Epithelial cell of proximal tubule (primary cell): ENCODE results near the gene TCF23. TPM values are rescaled to one million over a fixed set of nuclear protein-coding genes. Genes with fewer than 3 reads are reported as not detected.

Experiments used
- DNase-seq: peaks from one replicate; pipeline ENCODE4 v3.0.0-alpha.2; 2011; ENCODE audit warnings: low read depth
- H3K4me3 ChIP-seq: 2 replicates; pipeline ENCODE4 v1.5.1; 2011; ENCODE audit warnings: low read depth, mild to moderate bottlenecking, low read length
- total RNA-seq: library from RNA; depleted of rRNA; stranded (reverse); fragments of >200 nt; gene quantifications from 2 replicates; pipeline ENCODE4 v1.2.3, GENCODE V29; 2015
- TF ChIP-seq, protein P1 (sequence below): conservative IDR thresholded peaks from 2 replicates; pipeline ENCODE4 v1.5.1; 2012; ENCODE audit warnings: low read depth, mild to moderate bottlenecking, low read length

The TCF23 gene
- total RNA-seq, 1 donor from 2014 or later: not detected

DNA sequence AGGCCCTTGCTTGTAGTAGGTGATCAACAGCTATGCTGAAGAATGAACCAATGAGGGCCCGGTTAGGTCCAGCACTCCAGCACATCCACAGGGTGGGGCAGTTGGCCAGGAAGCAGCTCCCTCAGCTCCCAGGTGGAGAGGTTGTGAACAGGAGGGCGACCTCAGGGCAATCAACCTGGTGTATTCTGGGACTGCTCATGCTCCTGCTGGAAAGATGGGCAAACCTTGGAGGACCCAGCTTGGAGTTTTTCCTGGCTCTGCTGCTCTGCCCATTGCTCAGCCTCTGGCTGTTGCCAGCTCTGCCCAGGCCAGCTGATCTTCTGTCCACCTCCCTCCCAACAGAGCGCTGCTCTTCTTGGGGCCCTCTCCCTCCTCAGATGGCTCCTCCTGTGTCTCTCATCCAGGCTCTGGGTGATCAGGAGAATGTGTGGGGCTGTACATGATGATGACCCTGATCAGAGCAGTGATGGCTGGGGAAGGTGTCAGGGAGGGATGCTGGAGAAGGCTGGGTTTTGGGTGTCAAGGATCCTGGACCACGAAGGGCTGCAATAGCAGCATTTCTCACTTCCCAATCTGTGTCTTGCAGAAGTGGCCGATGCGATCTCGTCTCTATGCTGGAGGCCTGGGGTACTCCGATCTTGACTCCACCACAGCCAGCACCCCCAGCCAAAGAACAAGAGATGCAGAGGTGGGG lies 3.4 kb downstream of the TCF23 start:
- H3K4me3 ChIP-seq: no peak overlapping the region
- TF ChIP-seq, protein P1, sequence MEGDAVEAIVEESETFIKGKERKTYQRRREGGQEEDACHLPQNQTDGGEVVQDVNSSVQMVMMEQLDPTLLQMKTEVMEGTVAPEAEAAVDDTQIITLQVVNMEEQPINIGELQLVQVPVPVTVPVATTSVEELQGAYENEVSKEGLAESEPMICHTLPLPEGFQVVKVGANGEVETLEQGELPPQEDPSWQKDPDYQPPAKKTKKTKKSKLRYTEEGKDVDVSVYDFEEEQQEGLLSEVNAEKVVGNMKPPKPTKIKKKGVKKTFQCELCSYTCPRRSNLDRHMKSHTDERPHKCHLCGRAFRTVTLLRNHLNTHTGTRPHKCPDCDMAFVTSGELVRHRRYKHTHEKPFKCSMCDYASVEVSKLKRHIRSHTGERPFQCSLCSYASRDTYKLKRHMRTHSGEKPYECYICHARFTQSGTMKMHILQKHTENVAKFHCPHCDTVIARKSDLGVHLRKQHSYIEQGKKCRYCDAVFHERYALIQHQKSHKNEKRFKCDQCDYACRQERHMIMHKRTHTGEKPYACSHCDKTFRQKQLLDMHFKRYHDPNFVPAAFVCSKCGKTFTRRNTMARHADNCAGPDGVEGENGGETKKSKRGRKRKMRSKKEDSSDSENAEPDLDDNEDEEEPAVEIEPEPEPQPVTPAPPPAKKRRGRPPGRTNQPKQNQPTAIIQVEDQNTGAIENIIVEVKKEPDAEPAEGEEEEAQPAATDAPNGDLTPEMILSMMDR: no peak
- DNase-seq: no peak

DNA sequence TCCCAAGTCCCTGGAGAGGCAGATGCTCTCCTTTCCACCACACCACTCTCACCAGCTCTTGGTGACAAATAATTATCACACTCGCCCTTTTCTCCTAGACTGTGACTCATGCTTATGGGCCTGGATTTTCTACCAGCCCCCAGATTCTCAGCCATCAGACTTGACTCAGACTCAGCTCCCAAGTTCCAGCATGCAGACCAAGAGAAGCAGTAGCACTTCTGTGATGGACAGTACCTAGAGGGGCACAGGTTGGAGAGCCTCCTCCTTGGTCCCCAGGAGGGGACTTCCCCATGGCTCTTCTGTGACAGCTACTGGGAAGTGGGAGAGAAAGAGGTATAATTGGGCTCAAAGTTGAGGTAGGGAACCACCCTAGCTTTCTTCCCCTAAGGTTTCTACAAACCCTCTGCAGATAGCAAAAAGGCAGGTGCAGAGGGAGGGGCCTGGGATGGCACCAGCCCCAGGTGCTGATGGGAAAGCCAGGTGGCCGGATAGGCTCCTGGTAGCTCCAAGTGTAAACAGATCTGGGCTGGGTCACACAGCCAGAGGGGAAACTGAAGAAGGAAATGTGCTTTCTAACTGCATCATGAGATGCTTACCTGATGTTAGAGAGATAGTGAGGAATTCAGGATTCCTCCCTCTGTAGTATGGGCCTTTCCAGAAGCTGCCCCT lies 4.1 kb downstream of the TCF23 start:
- TF ChIP-seq, protein P1: no peak
- H3K4me3 ChIP-seq: no peak overlapping the region
- no peak for DNase-seq

DNA sequence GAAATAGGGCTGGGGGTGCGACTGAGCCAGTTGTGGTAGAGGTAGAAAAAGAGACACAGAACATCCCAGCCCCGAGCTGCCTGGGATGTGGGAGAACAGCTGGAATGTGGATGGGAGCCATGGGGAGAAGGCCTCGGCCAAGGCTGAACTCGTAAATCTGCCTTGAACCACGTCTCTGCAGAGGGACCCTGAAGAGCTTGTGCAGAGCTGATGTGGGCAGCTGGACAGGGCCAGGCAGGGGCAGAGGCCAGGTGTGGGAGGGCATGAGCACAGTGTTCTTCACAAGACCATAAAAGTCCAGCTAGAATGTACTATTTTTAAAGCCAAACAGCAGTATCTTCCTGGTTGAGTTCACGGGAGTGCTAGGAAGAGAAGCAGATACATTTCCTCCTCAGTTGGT lies 5.7 kb downstream of the TCF23 start:
- no peak for DNase-seq
- no peak overlapping the region for H3K4me3 ChIP-seq
- TF ChIP-seq, protein P1: no peak

DNA sequence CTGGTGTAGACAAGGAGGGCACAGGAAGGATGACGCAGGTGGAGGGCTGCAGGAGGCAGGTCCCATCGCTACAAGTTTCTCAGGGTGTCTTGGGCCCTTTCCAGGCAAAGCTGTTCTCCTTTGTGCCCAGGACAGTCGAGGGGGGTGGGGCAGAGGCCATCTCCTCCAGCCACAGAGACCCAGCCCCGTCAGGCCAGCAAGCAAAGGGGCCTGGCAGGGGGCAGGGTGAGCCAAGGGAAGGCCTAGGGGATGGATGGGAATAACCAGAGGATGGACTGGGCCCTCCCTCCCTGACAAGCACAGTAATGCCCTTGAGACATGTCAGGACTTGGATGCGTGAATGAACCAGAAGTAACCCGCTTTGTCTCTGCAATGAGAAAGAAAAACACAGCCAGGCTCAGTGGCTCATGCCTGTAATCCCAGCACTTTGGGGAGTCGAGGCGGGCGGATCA lies 6.3 kb downstream of the TCF23 start:
- TF ChIP-seq, protein P1: no peak
- no peak for DNase-seq
- H3K4me3 ChIP-seq: no peak overlapping the region

DNA sequence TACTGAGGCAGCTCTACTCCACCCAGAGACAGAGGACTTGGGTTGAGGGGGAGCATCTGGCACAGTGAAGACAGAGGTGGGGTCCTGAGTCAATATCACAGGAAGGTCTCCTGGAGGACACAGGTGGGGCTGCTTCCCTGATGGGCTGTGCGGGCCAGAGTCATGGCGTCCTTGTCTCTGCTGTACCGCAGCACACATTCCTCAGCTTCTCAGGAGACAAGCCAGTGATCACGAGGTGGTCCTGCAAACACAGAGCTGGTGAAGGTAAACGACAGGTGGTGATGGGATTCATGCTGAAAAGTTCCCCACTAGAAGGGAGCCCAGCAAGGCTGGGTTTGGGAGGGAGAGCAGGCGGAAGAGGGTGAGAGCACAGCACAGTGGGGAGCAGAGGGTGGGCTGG lies 9.7 kb downstream of the TCF23 start:
- DNase-seq: no peak
- no peak overlapping the region for H3K4me3 ChIP-seq
- TF ChIP-seq, protein P1: no peak

DNA sequence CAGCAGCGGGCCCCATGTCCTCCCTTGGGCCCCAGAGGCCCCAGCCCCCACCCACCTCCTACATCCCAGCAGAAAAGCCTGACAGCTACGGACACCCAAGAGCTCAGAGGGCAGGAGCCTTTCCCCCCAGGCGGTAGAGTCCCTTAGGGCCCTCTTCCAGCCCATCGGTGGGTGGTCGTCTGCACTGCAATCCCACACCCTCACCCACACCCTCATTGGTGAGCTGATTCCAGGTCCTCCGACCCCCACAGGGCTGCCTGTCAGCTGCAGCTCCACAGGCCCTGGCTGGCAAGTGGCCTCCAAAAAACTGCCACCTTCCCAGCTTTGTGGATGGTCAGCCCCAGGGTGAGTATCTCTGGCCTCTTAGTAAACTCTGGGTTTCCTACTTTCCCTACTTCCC lies 10.5 kb downstream of the TCF23 start:
- no peak for DNase-seq
- TF ChIP-seq, protein P1: no peak

More for the DNA sequence above, 10.5 kb downstream of the TCF23 start:
- H3K4me3 ChIP-seq: no peak overlapping the region
